ENCODE data around the gene SFXN2. TPM values are rescaled to one million over a fixed set of nuclear protein-coding genes. Genes with fewer than 3 reads are reported as not detected.

Gene SFXN2
- total RNA-seq, 4 donors from 2014 or later, result 1.9 to 5.6 (median 3.1) TPM

DNA sequence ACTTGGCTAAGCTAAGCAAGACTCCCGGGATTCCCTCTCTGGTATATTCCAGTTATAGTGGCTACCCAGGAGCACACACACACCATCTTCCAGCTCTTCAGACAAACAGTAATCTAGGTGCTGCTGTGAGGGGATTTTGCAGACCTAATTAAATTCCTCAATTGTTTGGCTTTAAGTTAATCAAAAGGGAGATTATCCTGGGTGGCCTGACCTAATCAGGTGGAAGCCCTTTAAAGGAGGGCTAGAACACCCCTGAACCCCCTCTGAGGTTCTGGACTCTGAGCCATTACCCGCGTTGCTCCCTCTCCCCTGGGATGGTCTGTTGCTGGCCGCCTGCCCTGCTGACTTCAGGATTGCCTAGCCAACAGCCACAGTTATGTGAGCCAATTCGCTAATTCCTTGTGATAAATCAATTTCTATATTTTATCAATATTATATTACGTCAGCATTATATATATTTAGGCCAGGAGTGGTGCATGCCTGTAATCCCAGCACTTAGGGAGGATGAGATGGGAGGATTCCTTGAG is 6.4 kb downstream of the SFXN2 start:
- Histone ChIP-seq H3K9me3 (no peaks in the 10 kb centered on the region), H3K4me1 (no peaks in the 10 kb centered on the region), H3K27me3 (no peaks in the 10 kb centered on the region), H3K27ac (no peak overlapping the region), H3K36me3 (no peaks in the 10 kb centered on the region), H3K4me3 (no peak overlapping the region)
- DNase-seq (ENCODE audit: low spot score in 2 of 2), result no peak
- TF ChIP-seq EP300 (IDR thresholded peaks at IDR 0.05), result no peak
- no peak for TF ChIP-seq POLR2A (IDR thresholded peaks at IDR 0.05)
- TF ChIP-seq, protein P1, sequence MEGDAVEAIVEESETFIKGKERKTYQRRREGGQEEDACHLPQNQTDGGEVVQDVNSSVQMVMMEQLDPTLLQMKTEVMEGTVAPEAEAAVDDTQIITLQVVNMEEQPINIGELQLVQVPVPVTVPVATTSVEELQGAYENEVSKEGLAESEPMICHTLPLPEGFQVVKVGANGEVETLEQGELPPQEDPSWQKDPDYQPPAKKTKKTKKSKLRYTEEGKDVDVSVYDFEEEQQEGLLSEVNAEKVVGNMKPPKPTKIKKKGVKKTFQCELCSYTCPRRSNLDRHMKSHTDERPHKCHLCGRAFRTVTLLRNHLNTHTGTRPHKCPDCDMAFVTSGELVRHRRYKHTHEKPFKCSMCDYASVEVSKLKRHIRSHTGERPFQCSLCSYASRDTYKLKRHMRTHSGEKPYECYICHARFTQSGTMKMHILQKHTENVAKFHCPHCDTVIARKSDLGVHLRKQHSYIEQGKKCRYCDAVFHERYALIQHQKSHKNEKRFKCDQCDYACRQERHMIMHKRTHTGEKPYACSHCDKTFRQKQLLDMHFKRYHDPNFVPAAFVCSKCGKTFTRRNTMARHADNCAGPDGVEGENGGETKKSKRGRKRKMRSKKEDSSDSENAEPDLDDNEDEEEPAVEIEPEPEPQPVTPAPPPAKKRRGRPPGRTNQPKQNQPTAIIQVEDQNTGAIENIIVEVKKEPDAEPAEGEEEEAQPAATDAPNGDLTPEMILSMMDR (IDR thresholded peaks at IDR 0.05), result no peak
- TF ChIP-seq POLR2AphosphoS5 (IDR thresholded peaks at IDR 0.05), result no peak
- 70% methylated on average over 6 of the region's 6 CpGs for WGBS

DNA sequence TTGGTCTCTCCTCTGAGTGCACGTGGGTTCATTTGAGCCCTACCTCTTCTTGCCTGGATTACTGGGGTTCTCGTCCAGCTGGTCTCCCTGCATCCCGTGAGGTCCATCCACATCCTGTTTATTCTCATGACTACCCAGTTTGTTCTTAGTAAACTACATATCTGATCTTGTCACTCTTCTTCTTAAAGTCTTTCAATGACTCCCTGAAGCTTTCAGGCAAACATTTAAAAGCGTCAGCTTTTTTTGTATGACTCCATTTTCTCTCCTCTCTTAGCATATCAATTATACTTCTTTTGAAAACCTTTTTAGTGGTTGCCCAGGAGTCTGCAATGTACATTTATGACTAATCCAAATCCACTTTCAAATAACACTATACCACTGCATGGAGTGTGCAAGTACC is 7.5 kb downstream of the SFXN2 start:
- H3K36me3 ChIP-seq, result no peaks in the 10 kb centered on the region
- no peak overlapping the region for H3K27ac ChIP-seq
- TF ChIP-seq, protein P1 (IDR thresholded peaks at IDR 0.05), result no peak
- TF ChIP-seq POLR2A (IDR thresholded peaks at IDR 0.05) (no peak), POLR2AphosphoS5 (IDR thresholded peaks at IDR 0.05) (no peak), EP300 (IDR thresholded peaks at IDR 0.05) (no peak)
- DNase-seq (ENCODE audit: low spot score in 2 of 2), result no peak
- no peaks in the 10 kb centered on the region for H3K4me1 ChIP-seq
- 77% methylated on average over 4 of the region's 4 CpGs for WGBS
- no peaks in the 10 kb centered on the region for H3K27me3 ChIP-seq
- no peaks in the 10 kb centered on the region for H3K9me3 ChIP-seq
- H3K4me3 ChIP-seq, result no peak overlapping the region

DNA sequence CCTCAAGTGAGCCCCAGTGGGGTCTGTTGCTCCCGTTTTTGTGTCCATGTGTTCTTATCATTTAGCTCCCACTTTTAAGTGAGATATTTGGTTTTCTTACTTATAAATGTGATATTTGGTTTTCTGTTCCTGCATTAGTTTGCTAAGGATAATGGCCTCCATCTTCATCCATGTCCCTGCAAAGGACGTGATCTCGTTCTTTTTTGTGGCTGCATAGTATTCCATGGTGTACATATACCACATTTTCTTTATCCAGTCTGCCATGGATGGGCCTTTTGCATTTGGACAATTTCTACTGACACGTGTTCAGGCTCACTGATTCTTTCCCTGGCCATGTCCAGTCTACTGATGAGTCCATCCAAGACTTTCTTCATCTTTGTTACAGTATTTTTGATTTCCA is 9.6 kb downstream of the SFXN2 start:
- no peak for DNase-seq (ENCODE audit: low spot score in 2 of 2)
- Histone ChIP-seq H3K4me3 (no peak overlapping the region), H3K9me3 (no peaks in the 10 kb centered on the region), H3K27ac (no peak overlapping the region), H3K4me1 (no peaks in the 10 kb centered on the region), H3K27me3 (no peaks in the 10 kb centered on the region), H3K36me3 (peaks cover 8% of the 10 kb centered on the region)
- TF ChIP-seq POLR2AphosphoS5 (IDR thresholded peaks at IDR 0.05) (no peak), EP300 (IDR thresholded peaks at IDR 0.05) (no peak)
- TF ChIP-seq, protein P1 (IDR thresholded peaks at IDR 0.05), result no peak
- 95% methylated on average over 4 of the region's 4 CpGs for WGBS

DNA sequence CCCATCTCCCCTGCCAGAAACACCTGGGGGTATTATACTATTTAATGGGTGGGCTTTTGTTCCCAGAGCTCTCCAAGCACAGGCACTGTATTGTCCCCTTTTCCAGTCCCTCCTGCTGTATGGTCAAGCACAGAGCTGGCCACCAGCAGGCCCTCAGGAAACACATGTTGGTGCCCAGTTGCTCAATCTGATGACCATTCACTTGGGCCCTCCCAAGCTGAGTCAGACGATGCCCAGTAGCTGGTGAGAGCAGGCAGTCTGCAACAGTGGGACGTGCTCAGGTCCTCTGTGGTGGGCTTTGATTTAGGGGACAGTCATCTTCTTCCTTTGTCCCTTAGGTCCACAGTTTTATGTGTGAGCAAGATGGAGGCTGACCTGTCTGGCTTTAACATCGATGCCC is 11.8 kb downstream of the SFXN2 start:
- no peak for DNase-seq (ENCODE audit: low spot score in 2 of 2)
- Histone ChIP-seq H3K4me1 (no peaks in the 10 kb centered on the region), H3K27me3 (no peaks in the 10 kb centered on the region), H3K36me3 (peaks cover 11% of the 10 kb centered on the region), H3K9me3 (no peaks in the 10 kb centered on the region), H3K4me3 (no peak overlapping the region), H3K27ac (no peak overlapping the region)
- TF ChIP-seq POLR2AphosphoS5 (IDR thresholded peaks at IDR 0.05) (no peak), POLR2A (IDR thresholded peaks at IDR 0.05) (no peak), EP300 (IDR thresholded peaks at IDR 0.05) (no peak)
- TF ChIP-seq, protein P1 (IDR thresholded peaks at IDR 0.05), result no peak
- WGBS, result 88% methylated on average over 2 of the region's 3 CpGs

- Histone ChIP-seq H3K27me3 (no peaks in the 10 kb centered on the region), H3K36me3 (peaks cover 14% of the 10 kb centered on the region), H3K9me3 (no peaks in the 10 kb centered on the region), H3K27ac (no peak overlapping the region), H3K4me3 (no peak overlapping the region), H3K4me1 (no peaks in the 10 kb centered on the region)
- 78% methylated on average over 13 of the region's 13 CpGs for WGBS
- TF ChIP-seq EP300 (IDR thresholded peaks at IDR 0.05) (no peak), POLR2AphosphoS5 (IDR thresholded peaks at IDR 0.05) (no peak), POLR2A (IDR thresholded peaks at IDR 0.05) (no peak)
- TF ChIP-seq, protein P1 (IDR thresholded peaks at IDR 0.05), result no peak
- DNase-seq (ENCODE audit: low spot score in 2 of 2), result no peak
These were observed 12.8 kb downstream of the SFXN2 start for GRCh38 chr10:102727037-102727818.
